HepG2 (cell line): ENCODE measurements around the gene CHD9. TPM values are rescaled to one million over a fixed set of nuclear protein-coding genes. Genes with fewer than 3 reads are reported as not detected.
A peak's percentile ranks its signal among the peaks of the same experiment; 100 is the strongest.

ENCODE experiments used
- ATAC-seq: fragments of 200-7000 bp; cut with Tn5 transposase; 3 replicates; pipeline ENCODE4 v1.9.1; 2020; ENCODE audit warnings: mild to moderate bottlenecking, moderate library complexity
- BruUV-seq: library from RNA; stranded (reverse); fragments of 400-500 nt; replicated peaks from 2 replicates; lab custom pipeline; 2021; lab: Mats Ljungman, UMichigan
- CTCF ChIA-PET: fragments of 300-600 bp; formaldehyde crosslinking; extraction: SDS; loops from one replicate; lab custom pipeline; 2021; ENCODE audit warnings: low total read pairs, inconsistent platforms, low intra/inter-chr PET ratio; lab: Yijun Ruan, JAX
- POLR2A ChIA-PET: fragments of 350-600 bp; sonication (Branson Sonifier 250); formaldehyde crosslinking; loops from one replicate; lab custom pipeline; 2020; ENCODE audit warnings: antibody characterized with exemption, inconsistent platforms; lab: Yijun Ruan, JAX
- DNase-seq: peaks from one replicate; pipeline ENCODE4 v3.0.0-alpha.2; 2015; ENCODE audit warnings: low spot score
- FAIRE-seq: peaks from 3 replicates; lab custom pipeline; 2011; peaks lifted over from hg19 to GRCh38; lab: Jason Lieb, UNC
- H2AFZ ChIP-seq: one replicate; pipeline ENCODE4 v1.6.1; 2011; ENCODE audit warnings: low read length, inconsistent platforms
- H3K27ac ChIP-seq: fragments of 300-600 bp; 3 replicates; pipeline ENCODE4 v1.8.0; 2011; ENCODE audit warnings: mixed run types, mild to moderate bottlenecking, mixed read lengths, low read length, inconsistent platforms; ENCODE audit not compliant: insufficient read depth; ENCODE audit errors: extremely low read length
- H3K27me3 ChIP-seq, 2 experiments: fragments of 200-600 bp in 1 of 2; 2 replicates in 1 of 2; 3 replicates in 1 of 2; pipeline versions ENCODE4 v1.6.0 to v1.8.0; 2011; ENCODE audit warnings: low read length in 2 of 2, mild to moderate bottlenecking in 2 of 2, moderate library complexity in 2 of 2, inconsistent platforms in 1 of 2; ENCODE audit not compliant: insufficient read depth in 2 of 2, control insufficient read depth in 1 of 2
- H3K36me3 ChIP-seq, 2 experiments: fragments of 200-600 bp in 1 of 2; replicated peaks in 1 of 2; 2 replicates in 1 of 2; 3 replicates in 1 of 2; pipeline versions ENCODE4 v1.5.1 to v1.8.0; 2011; ENCODE audit warnings: low read length in 2 of 2, inconsistent platforms in 1 of 2; ENCODE audit not compliant: insufficient read depth in 2 of 2, control insufficient read depth in 1 of 2
- H3K4me1 ChIP-seq: 2 replicates; pipeline ENCODE4 v1.5.1; 2012; ENCODE audit warnings: low read length, inconsistent platforms; ENCODE audit not compliant: insufficient read depth
- H3K4me2 ChIP-seq: 2 replicates; pipeline ENCODE4 v1.6.0; 2011; ENCODE audit warnings: low read depth, low read length, inconsistent platforms
- H3K4me3 ChIP-seq, 3 experiments: fragments of 200-600 bp in 1 of 3; sonication (generic), shearing (Covaris generic) in 1 of 3; replicated peaks in 1 of 3; 2 replicates each; pipeline ENCODE4 v1.5.1; 2011 to 2016; ENCODE audit warnings: low read length in 3 of 3, inconsistent platforms in 2 of 3, low read depth in 2 of 3, mild to moderate bottlenecking in 2 of 3, control low read depth in 1 of 3, mixed read lengths in 1 of 3; ENCODE audit not compliant: insufficient read depth in 1 of 3
- H3K79me2 ChIP-seq: one replicate; pipeline ENCODE4 v1.6.1; 2011; ENCODE audit warnings: low read length, inconsistent platforms; ENCODE audit not compliant: insufficient read depth
- H3K9ac ChIP-seq: 2 replicates; pipeline ENCODE4 v1.6.0; 2011; ENCODE audit warnings: mild to moderate bottlenecking, low read depth, low read length, inconsistent platforms; ENCODE audit not compliant: insufficient read depth
- H3K9me3 ChIP-seq: 2 replicates; pipeline ENCODE4 v1.5.1; 2012; ENCODE audit warnings: mild to moderate bottlenecking, low read length
- H4K20me1 ChIP-seq: 2 replicates; pipeline ENCODE4 v1.6.0; 2011; ENCODE audit warnings: inconsistent platforms, mild to moderate bottlenecking, low read length, moderate library complexity; ENCODE audit not compliant: insufficient read depth
- JUNB ChIP-seq: sonication (generic); formaldehyde crosslinking; IDR thresholded peaks from 2 replicates; pipeline ENCODE4 v1.8.0; 2022; ENCODE audit warnings: missing genetic modification reagents, mild to moderate bottlenecking, borderline replicate concordance
- LRRFIP1 ChIP-seq: sonication (generic); formaldehyde crosslinking; conservative IDR thresholded peaks from 2 replicates; pipeline ENCODE4 v1.4.0; 2020; ENCODE audit warnings: missing genetic modification reagents
- MBD4 ChIP-seq: IDR thresholded peaks from 2 replicates; pipeline ENCODE4 v1.6.1; 2012; ENCODE audit warnings: low read length, inconsistent platforms, borderline replicate concordance
- SYNCRIP ChIP-seq: fragments of 200-400 bp; formaldehyde crosslinking; IDR thresholded peaks from 2 replicates; pipeline ENCODE4 v1.6.1; 2018; ENCODE audit warnings: mild to moderate bottlenecking, low read depth, low read length; ENCODE audit not compliant: insufficient read depth
- TAF15 ChIP-seq: fragments of 200-400 bp; formaldehyde crosslinking; IDR thresholded peaks from one replicate; pipeline ENCODE4 v1.6.1; 2018; ENCODE audit warnings: mild to moderate bottlenecking, low read depth, low read length; ENCODE audit not compliant: poor library complexity, severe bottlenecking
- TMF1 ChIP-seq: sonication (generic); formaldehyde crosslinking; IDR thresholded peaks from 2 replicates; pipeline ENCODE4 v1.8.1; 2022; ENCODE audit warnings: low read depth, missing genetic modification reagents
- ZFP36 ChIP-seq: fragments of 150-350 bp; IDR thresholded peaks from 2 replicates; pipeline ENCODE4 v1.6.1; 2018; ENCODE audit warnings: borderline replicate concordance, low read length, low read depth; ENCODE audit not compliant: partially characterized antibody
- ZNF136 ChIP-seq: sonication (generic); formaldehyde crosslinking; IDR thresholded peaks from 2 replicates; pipeline ENCODE4 v1.8.1; 2022; ENCODE audit warnings: low read depth, mild to moderate bottlenecking, moderate library complexity, missing genetic modification reagents
- ZNF138 ChIP-seq: sonication (generic); formaldehyde crosslinking; IDR thresholded peaks from 2 replicates; pipeline ENCODE4 v1.5.0; 2020; ENCODE audit warnings: mild to moderate bottlenecking, low read depth, missing genetic modification reagents
- ZNF317 ChIP-seq: sonication (generic); formaldehyde crosslinking; IDR thresholded peaks from 2 replicates; pipeline ENCODE4 v1.5.0; 2020; ENCODE audit warnings: mild to moderate bottlenecking, missing genetic modification reagents
- ZNF513 ChIP-seq: sonication (generic); formaldehyde crosslinking; conservative IDR thresholded peaks from 2 replicates; pipeline ENCODE4 v1.5.0; 2020; ENCODE audit warnings: missing genetic modification reagents
- ZNF670 ChIP-seq: sonication (generic); formaldehyde crosslinking; IDR thresholded peaks from 2 replicates; pipeline ENCODE4 v1.8.0; 2022; ENCODE audit warnings: mild to moderate bottlenecking, missing genetic modification reagents, borderline replicate concordance
- ZSCAN5A ChIP-seq: sonication (generic); formaldehyde crosslinking; IDR thresholded peaks from 2 replicates; pipeline ENCODE4 v1.8.0; 2022; ENCODE audit warnings: mild to moderate bottlenecking, missing genetic modification reagents, borderline replicate concordance
- WGBS: methylation state at CpG from one replicate; pipeline ENCODE4 v1.1.6; 2017; ENCODE audit warnings: low lambda C conversion rate; 5-methylcytosine and 5-hydroxymethylcytosine counted together
- in situ Hi-C: cut with HindIII; loops from 2 replicates; pipeline ENCODE4 v1.10.0; 2017; ENCODE audit warnings: low pct_unique_long_range_greater_than_20kb; ENCODE audit not compliant: extremely low pct_ligation_motif_present
- intact Hi-C: fragments of 100-400 bp; cut with micrococcal nuclease; formaldehyde crosslinking; loops from one replicate; pipeline ENCODE4 v1.10.0; 2022; ENCODE audit not compliant: unreplicated experiment
- polyA plus RNA-seq, 8 experiments: library from polyadenylated mRNA; depleted of rRNA in 3 of 8; stranded (reverse) in 7 of 8; unstranded in 1 of 8; fragments of >200 nt; fragmentation: Illumina TruSeq in 4 of 8; extraction: Trizol in 4 of 8; gene quantifications; 2 replicates each; pipeline versions ENCODE4 v1.2.1 to v1.2.3, GENCODE V29; 2011 to 2016; ENCODE audit warnings: low read depth in 4 of 8, missing spikeins in 1 of 8, mixed read lengths in 1 of 8; ENCODE audit not compliant: insufficient read depth in 1 of 8
- total RNA-seq, 5 experiments: library from RNA; depleted of rRNA; stranded (reverse); fragments of >200 nt; fragmentation: Illumina TruSeq; extraction: Trizol; gene quantifications; 2 replicates each; pipeline ENCODE4 v1.2.3, GENCODE V29; 2016; ENCODE audit warnings: low read depth in 1 of 5
- TF ChIP-seq, protein P1 (sequence below): sonication (generic); formaldehyde crosslinking; IDR thresholded peaks from 2 replicates; pipeline ENCODE4 v1.8.1; 2022; ENCODE audit warnings: low read depth, mild to moderate bottlenecking, missing genetic modification reagents

CHD9 gene
- total and polyA plus RNA-seq, 2 of the 13 experiments (the other 11 are each of a cell fraction or from before 2014, with no cell fraction given): 23.4 to 27.7 TPM

DNA sequence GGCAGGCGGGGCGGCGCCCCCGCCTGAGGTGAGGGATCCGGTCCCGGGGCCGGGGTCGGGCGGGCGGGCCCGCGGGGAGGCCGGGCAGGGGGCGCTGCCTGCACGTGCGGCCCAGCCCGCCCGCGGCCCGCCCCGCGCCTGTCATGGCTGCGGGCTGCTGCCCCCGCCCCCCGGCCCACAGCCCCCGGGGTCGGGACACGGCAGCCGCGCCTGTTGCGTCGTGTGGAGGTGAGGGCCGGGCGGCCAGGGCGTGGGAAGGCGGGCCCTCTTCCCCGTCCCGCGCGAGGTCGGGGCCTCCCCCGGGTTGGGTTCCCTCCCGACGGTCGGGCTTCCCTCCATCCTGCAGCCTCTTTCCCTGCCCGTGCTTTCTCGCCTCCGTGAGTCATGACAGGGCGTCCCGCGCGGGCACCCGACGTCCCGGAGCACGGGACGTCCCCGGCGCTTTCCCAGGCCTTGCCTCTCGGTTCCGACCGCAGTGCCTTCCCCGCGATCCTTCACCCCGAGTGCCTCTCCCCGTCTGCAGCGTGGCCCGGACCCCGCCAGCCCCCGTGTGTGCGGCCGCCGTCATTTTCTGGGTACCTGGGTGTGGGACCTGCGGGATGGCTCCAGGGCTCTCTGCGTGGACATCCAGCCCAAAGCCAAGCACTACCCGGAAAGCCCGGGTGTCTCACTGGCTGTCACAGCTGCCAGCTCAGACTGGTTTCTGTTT is 76.7 kb downstream of the CHD9 start:
- FAIRE-seq: no peak
- TF ChIP-seq JUNB (CRISPR knock-in tag) (no peak), ZFP36 (no peak), SYNCRIP (no peak), ZNF670 (CRISPR knock-in tag) (no peak; the same call in 1 of the 2 replicates), ZNF317 (0 out of 2 replicates have a peak, but pooled peaks have one; percentile 43), ZSCAN5A (CRISPR knock-in tag) (no peak), ZNF513 (CRISPR knock-in tag) (no peak), ZNF138 (no peak), ZNF136 (CRISPR knock-in tag) (no peak), TAF15 (no peak), LRRFIP1 (CRISPR knock-in tag) (no peak), MBD4 (no peak), TMF1 (CRISPR knock-in tag) (no peak; the same call in 1 of the 2 replicates)
- TF ChIP-seq, protein P1, sequence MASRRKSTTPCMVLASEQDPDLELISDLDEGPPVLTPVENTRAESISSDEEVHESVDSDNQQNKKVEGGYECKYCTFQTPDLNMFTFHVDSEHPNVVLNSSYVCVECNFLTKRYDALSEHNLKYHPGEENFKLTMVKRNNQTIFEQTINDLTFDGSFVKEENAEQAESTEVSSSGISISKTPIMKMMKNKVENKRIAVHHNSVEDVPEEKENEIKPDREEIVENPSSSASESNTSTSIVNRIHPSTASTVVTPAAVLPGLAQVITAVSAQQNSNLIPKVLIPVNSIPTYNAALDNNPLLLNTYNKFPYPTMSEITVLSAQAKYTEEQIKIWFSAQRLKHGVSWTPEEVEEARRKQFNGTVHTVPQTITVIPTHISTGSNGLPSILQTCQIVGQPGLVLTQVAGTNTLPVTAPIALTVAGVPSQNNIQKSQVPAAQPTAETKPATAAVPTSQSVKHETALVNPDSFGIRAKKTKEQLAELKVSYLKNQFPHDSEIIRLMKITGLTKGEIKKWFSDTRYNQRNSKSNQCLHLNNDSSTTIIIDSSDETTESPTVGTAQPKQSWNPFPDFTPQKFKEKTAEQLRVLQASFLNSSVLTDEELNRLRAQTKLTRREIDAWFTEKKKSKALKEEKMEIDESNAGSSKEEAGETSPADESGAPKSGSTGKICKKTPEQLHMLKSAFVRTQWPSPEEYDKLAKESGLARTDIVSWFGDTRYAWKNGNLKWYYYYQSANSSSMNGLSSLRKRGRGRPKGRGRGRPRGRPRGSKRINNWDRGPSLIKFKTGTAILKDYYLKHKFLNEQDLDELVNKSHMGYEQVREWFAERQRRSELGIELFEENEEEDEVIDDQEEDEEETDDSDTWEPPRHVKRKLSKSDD: 0 out of 2 replicates have a peak, but pooled peaks have one; percentile 23

More for the DNA sequence above, 76.7 kb downstream of the CHD9 start:
- in situ Hi-C loops (no loop called here), intact Hi-C loops (loop anchor here (2.0 kb wide), 1 partner anchor 151 kb away; no protein-coding TSS in a partner anchor)
- H3K79me2 ChIP-seq: peaks cover 23% of the 10 kb centered on the region
- no peak overlapping the region for H2AFZ ChIP-seq
- peak; percentile 11 for ATAC-seq
- peak; percentile 19 for DNase-seq
- no TSS peak for BruUV-seq
- peak overlapping the region; percentile 96 for H3K27ac ChIP-seq
- no peaks in the 10 kb centered on the region for H4K20me1 ChIP-seq
- 2% methylated on average over 22 of the region's 77 CpGs for WGBS
- peaks cover 42% of the 10 kb centered on the region for H3K4me1 ChIP-seq
- H3K36me3 ChIP-seq: no peaks in the 10 kb centered on the region; a peak in 1 of 5 replicates
- H3K27me3 ChIP-seq: no peaks in the 10 kb centered on the region; a peak in 2 of 5 replicates
- H3K9me3 ChIP-seq: no peaks in the 10 kb centered on the region
- POLR2A ChIA-PET: interaction anchor here (1.0 kb wide), 1 partner anchor 77 kb away, joined by 3 read pairs; the partner anchor contains the start of gene CHD9
- CTCF ChIA-PET: interaction anchor here (0.8 to 2.1 kb wide), 3 partner anchors 29 to 77 kb away, joined by 4 to 8 read pairs (median 7); partner anchors contain the start of gene CHD9
- H3K4me2 ChIP-seq: peak overlapping the region; percentile 83
- peak overlapping the region; percentile 73 to 97 (median 96) for H3K4me3 ChIP-seq
- peak overlapping the region; percentile 88 for H3K9ac ChIP-seq
